ENCODE data around the gene KCNIP1. TPM values are rescaled to one million over a fixed set of nuclear protein-coding genes. Genes with fewer than 3 reads are reported as not detected.

Gene KCNIP1
- total and polyA plus RNA-seq, 2 of the 8 experiments (the other 6 are each of a cell fraction or from before 2014, with no cell fraction given) = 0.52 to 0.83 TPM

- Histone ChIP-seq H2BK120ac (replicated peaks; ENCODE audit: low read depth, low read length) (peak overlapping the region; percentile 51), H2BK15ac (ENCODE audit: low read length) (peak overlapping the region; percentile 94; the same call in 1 of the 2 replicates), H3K79me1 (ENCODE audit: low read depth, low read length) (no peaks in the 10 kb centered on the region), H3K79me2 (ENCODE audit: control insufficient read depth in 1 of 2, insufficient read depth in 2 of 2, low read length in 2 of 2) (no peaks in the 10 kb centered on the region), H2BK5ac (ENCODE audit: low read depth, low read length) (peak overlapping the region; percentile 55; the same call in 1 of the 2 replicates), H3K14ac (ENCODE audit: insufficient read length) (no peak overlapping the region), H3K9me3 (ENCODE audit: insufficient read depth in 2 of 2, low read depth in 1 of 2, low read length in 1 of 2) (no peaks in the 10 kb centered on the region), H3K56ac (replicated peaks; ENCODE audit: insufficient read length, low read depth, low read length) (no peak overlapping the region), H3K23me2 (ENCODE audit: low read depth, low read length) (peaks cover 2% of the 10 kb centered on the region; the same call in 1 of the 2 replicates), H2BK12ac (ENCODE audit: low read depth, low read length) (peak overlapping the region; percentile 97; the same call in 1 of the 2 replicates), H3K9ac (replicated peaks in 1 of 4; ENCODE audit: extremely low read depth in 1 of 4, low read depth in 3 of 4, low read length in 3 of 4) (no peak overlapping the region), H3K4ac (replicated peaks; ENCODE audit: insufficient read length, low read depth, low read length) (peak overlapping the region; percentile 87), H3K36me3 (ENCODE audit: control insufficient read depth in 2 of 4, insufficient read depth in 4 of 4, low read length in 3 of 4) (no peaks in the 10 kb centered on the region), H4K20me1 (replicated peaks in 1 of 2; ENCODE audit: control insufficient read depth in 1 of 2, insufficient read depth in 2 of 2, low read length in 2 of 2) (no peaks in the 10 kb centered on the region), H3K4me3 (ENCODE audit: extremely low read depth in 1 of 4, insufficient read depth in 2 of 4, low read depth in 3 of 4, low read length in 4 of 4) (no peak overlapping the region), H4K5ac (ENCODE audit: insufficient read length, low read depth, low read length) (no peak overlapping the region), H2AK5ac (ENCODE audit: low read depth, low read length) (peak overlapping the region; percentile 87; the same call in 1 of the 2 replicates), H4K91ac (replicated peaks; ENCODE audit: insufficient read length, low read length) (peak overlapping the region; percentile 97), H3K23ac (ENCODE audit: insufficient read length) (no peak overlapping the region), H3K4me2 (ENCODE audit: insufficient read depth in 1 of 2, low read depth in 2 of 2, low read length in 2 of 2) (no peak overlapping the region), H2AFZ (ENCODE audit: low read length) (no peak overlapping the region), H3K27me3 (replicated peaks in 1 of 4; ENCODE audit: control insufficient read depth in 3 of 4, extremely low read depth in 1 of 4, insufficient read depth in 3 of 4, low read length in 3 of 4) (no peaks in the 10 kb centered on the region; a peak in 1 of 7 replicates), H3K4me1 (replicated peaks in 1 of 4; ENCODE audit: control insufficient read depth in 3 of 4, insufficient read depth in 4 of 4, low read length in 3 of 4) (peaks cover 4 to 16% (median 11%) of the 10 kb centered on the region in 4 experiments), H3K18ac (ENCODE audit: extremely low read depth, low read length) (peak overlapping the region; percentile 53; the same call in 1 of the 2 replicates), H3K27ac (ENCODE audit: low read depth, low read length) (no peak overlapping the region), H4K8ac (ENCODE audit: extremely low read depth, insufficient read depth, low read length) (no peak overlapping the region), H2BK20ac (ENCODE audit: low read length) (peak overlapping the region; percentile 100)
- ChIA-PET POLR2A (ENCODE audit: partially characterized antibody) (interaction anchor here (0.8 to 6.5 kb wide), 9 partner anchors 8 to 619 kb away, joined by 3 to 82 read pairs (median 4); no protein-coding TSS in a partner anchor), CTCF (ENCODE audit: partially characterized antibody) (interaction anchor here (0.6 to 7.6 kb wide), 22 partner anchors 8 to 294 kb away, joined by 3 to 151 read pairs (median 4); partner anchors contain the start of gene GABRP)
- WGBS, 2 experiments (ENCODE audit: extremely low coverage in 1 of 2, insufficient coverage in 1 of 2, insufficient read length in 1 of 2, insufficient replicate concordance in 2 of 2, low coverage in 1 of 2, low lambda C conversion rate in 2 of 2, missing lambda C conversion rate in 1 of 2) = 81% methylated on average over 5 of the region's 5 CpGs; no CpG with 5 or more reads in 1 of the 2 experiments
- no peak for DNase-seq (ENCODE audit: low read depth in 1 of 2, low spot score in 2 of 2)
- no peak for FAIRE-seq
- no peak for TF ChIP-seq HDAC2 (IDR thresholded peaks at IDR 0.05; ENCODE audit: borderline replicate concordance in 1 of 2, low read depth in 2 of 2, low read length in 2 of 2)
- TF ChIP-seq, protein P1, sequence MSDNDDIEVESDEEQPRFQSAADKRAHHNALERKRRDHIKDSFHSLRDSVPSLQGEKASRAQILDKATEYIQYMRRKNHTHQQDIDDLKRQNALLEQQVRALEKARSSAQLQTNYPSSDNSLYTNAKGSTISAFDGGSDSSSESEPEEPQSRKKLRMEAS (IDR thresholded peaks at IDR 0.05) = no peak
- TF ChIP-seq HDAC6 (IDR thresholded peaks at IDR 0.05; ENCODE audit: low read depth, low read length) = no peak
- no peak for TF ChIP-seq TAF1 (IDR thresholded peaks at IDR 0.05; ENCODE audit: low read depth, low read length)
- no peak for TF ChIP-seq MAFK (IDR thresholded peaks at IDR 0.05; ENCODE audit: low read depth, low read length)
- TF ChIP-seq CTCF (IDR thresholded peaks at IDR 0.05; ENCODE audit: control extremely low read depth in 1 of 3, insufficient read depth in 1 of 3, low read depth in 1 of 3, low read length in 3 of 3) = peak in 2 of 3 experiments; percentile 4 to 37; a peak in 1 of 4 replicates
- no peak for TF ChIP-seq EP300 (IDR thresholded peaks at IDR 0.05; ENCODE audit: borderline replicate concordance in 1 of 2, low read depth in 2 of 2, low read length in 2 of 2)
- no peak for TF ChIP-seq PHF8 (conservative IDR thresholded peaks at IDR 0.05; ENCODE audit: low read depth, low read length)
- no peak for TF ChIP-seq FOSL1 (IDR thresholded peaks at IDR 0.05; ENCODE audit: insufficient read depth, low read depth, low read length)
Observed at GRCh38 chr5:170769898-170770416, 266.1 kb downstream of the KCNIP1 start.

Measured in H1 (cell line).